Astrocyte (in vitro differentiated cells and primary cell): ENCODE results near the gene PLEKHN1. TPM values are rescaled to one million over a fixed set of nuclear protein-coding genes. Genes with fewer than 3 reads are reported as not detected.

Experiments
- DNase-seq: peaks from one replicate; pipeline ENCODE4 v3.0.0-alpha.2; 2010; ENCODE audit warnings: low read depth
- FAIRE-seq: peaks from 2 replicates; lab custom pipeline; 2011; peaks lifted over from hg19 to GRCh38; lab: Jason Lieb, UNC
- H2AFZ ChIP-seq: 2 replicates; pipeline ENCODE4 v1.6.0; 2012; ENCODE audit warnings: low read depth, low read length, inconsistent platforms
- H3K27ac ChIP-seq: 2 replicates; pipeline ENCODE4 v1.5.1; 2011; ENCODE audit warnings: low read depth, low read length, inconsistent platforms
- H3K27me3 ChIP-seq: 2 replicates; pipeline ENCODE4 v1.6.0; 2011; ENCODE audit warnings: low read length, inconsistent platforms; ENCODE audit not compliant: insufficient read depth
- H3K36me3 ChIP-seq: 2 replicates; pipeline ENCODE4 v1.5.1; 2011; ENCODE audit warnings: low read length, inconsistent platforms; ENCODE audit not compliant: insufficient read depth
- H3K4me1 ChIP-seq: 2 replicates; pipeline ENCODE4 v1.5.1; 2011; ENCODE audit warnings: low read length, inconsistent platforms; ENCODE audit not compliant: insufficient read depth
- H3K4me2 ChIP-seq: 2 replicates; pipeline ENCODE4 v1.6.0; 2012; ENCODE audit warnings: low read length, inconsistent platforms
- H3K4me3 ChIP-seq: 2 replicates; pipeline ENCODE4 v1.5.1; 2011; ENCODE audit warnings: low read depth, mild to moderate bottlenecking, low read length, inconsistent platforms; ENCODE audit not compliant: insufficient read depth
- H3K79me2 ChIP-seq: 2 replicates; pipeline ENCODE4 v1.6.0; 2012; ENCODE audit warnings: mild to moderate bottlenecking, low read length, inconsistent platforms; ENCODE audit not compliant: insufficient read depth
- H3K9ac ChIP-seq: 2 replicates; pipeline ENCODE4 v1.6.0; 2012; ENCODE audit warnings: mild to moderate bottlenecking, low read length, inconsistent platforms
- H3K9me3 ChIP-seq: 2 replicates; pipeline ENCODE4 v1.5.1; 2012; ENCODE audit warnings: low read depth, mild to moderate bottlenecking, low read length, inconsistent platforms; ENCODE audit not compliant: insufficient read depth
- H4K20me1 ChIP-seq: 2 replicates; pipeline ENCODE4 v1.6.0; 2012; ENCODE audit warnings: low read length, inconsistent platforms; ENCODE audit not compliant: insufficient read depth
- H3K27ac Mint-ChIP-seq: one replicate; pipeline ENCODE4 v1.8.0; 2021; ENCODE audit warnings: mild to moderate bottlenecking, mixed read lengths; ENCODE audit not compliant: unreplicated experiment
- H3K27me3 Mint-ChIP-seq: one replicate; pipeline ENCODE4 v1.8.0; 2021; ENCODE audit warnings: low read depth, mixed read lengths; ENCODE audit not compliant: unreplicated experiment
- H3K36me3 Mint-ChIP-seq: one replicate; pipeline ENCODE4 v1.8.0; 2021; ENCODE audit warnings: low read depth, mixed read lengths; ENCODE audit not compliant: unreplicated experiment
- H3K4me1 Mint-ChIP-seq: one replicate; pipeline ENCODE4 v1.8.0; 2021; ENCODE audit warnings: low read depth, mixed read lengths; ENCODE audit not compliant: unreplicated experiment
- H3K4me3 Mint-ChIP-seq: one replicate; pipeline ENCODE4 v1.8.0; 2021; ENCODE audit warnings: mild to moderate bottlenecking, moderate library complexity, mixed read lengths; ENCODE audit not compliant: unreplicated experiment
- H3K9me3 Mint-ChIP-seq: one replicate; pipeline ENCODE4 v1.8.0; 2021; ENCODE audit warnings: mild to moderate bottlenecking, mixed read lengths; ENCODE audit not compliant: unreplicated experiment
- CTCF ChIP-seq: IDR thresholded peaks from 2 replicates; pipeline ENCODE4 v1.5.1; 2011; ENCODE audit warnings: low read depth, mild to moderate bottlenecking, inconsistent platforms, low read length, moderate library complexity; ENCODE audit not compliant: insufficient read depth
- EZH2 ChIP-seq: IDR thresholded peaks from 2 replicates; pipeline ENCODE4 v1.6.1; 2012; ENCODE audit warnings: mild to moderate bottlenecking, low read length, inconsistent platforms; ENCODE audit not compliant: insufficient read depth
- total RNA-seq: library from RNA; stranded (reverse); gene quantifications from 2 replicates; pipeline ENCODE4 v1.2.1, GENCODE V29; 2021

PLEKHN1 gene
- total RNA-seq, 1 donor from 2014 or later: 2.4 TPM

GRCh38 chr1:936348-937264, 29.7 kb upstream of the PLEKHN1 start:
- Histone ChIP-seq H3K9me3 (no peaks in the 10 kb centered on the region), H2AFZ (no peak overlapping the region), H3K36me3 (no peaks in the 10 kb centered on the region), H3K27me3 (peaks cover 9% of the 10 kb centered on the region), H3K4me3 (no peak overlapping the region), H3K27ac (no peak overlapping the region), H3K4me1 (peaks cover 25% of the 10 kb centered on the region), H3K9ac (no peak overlapping the region), H3K4me2 (no peak overlapping the region), H3K79me2 (no peaks in the 10 kb centered on the region), H4K20me1 (peaks cover 9% of the 10 kb centered on the region)
- no peak for FAIRE-seq
- Mint-ChIP-seq H3K9me3 (peaks cover under 1% of the 10 kb centered on the region), H3K36me3 (no peaks in the 10 kb centered on the region), H3K27ac (no peak overlapping the region), H3K4me3 (no peak overlapping the region), H3K4me1 (peaks cover 5% of the 10 kb centered on the region), H3K27me3 (peaks cover 36% of the 10 kb centered on the region)
- TF ChIP-seq CTCF (no peak), EZH2 (no peak)
- no peak for DNase-seq

GRCh38 chr1:937521-937920, 28.8 kb upstream of the PLEKHN1 start:
- Mint-ChIP-seq H3K4me3 (no peak overlapping the region), H3K9me3 (no peaks in the 10 kb centered on the region), H3K27ac (peak overlapping the region; percentile 75), H3K36me3 (no peaks in the 10 kb centered on the region), H3K27me3 (peaks cover 28% of the 10 kb centered on the region), H3K4me1 (peaks cover 4% of the 10 kb centered on the region)
- peaks cover 25% of the 10 kb centered on the region for H3K4me1 ChIP-seq
- peaks cover 6% of the 10 kb centered on the region for H4K20me1 ChIP-seq
- H3K36me3 ChIP-seq: no peaks in the 10 kb centered on the region
- H2AFZ ChIP-seq: no peak overlapping the region
- peaks cover 9% of the 10 kb centered on the region for H3K27me3 ChIP-seq
- no peaks in the 10 kb centered on the region for H3K9me3 ChIP-seq
- H3K27ac ChIP-seq: no peak overlapping the region
- TF ChIP-seq CTCF (no peak), EZH2 (no peak)
- no peak overlapping the region for H3K9ac ChIP-seq
- no peak overlapping the region for H3K4me2 ChIP-seq
- FAIRE-seq (no peak), DNase-seq (no peak)
- H3K79me2 ChIP-seq: no peaks in the 10 kb centered on the region
- H3K4me3 ChIP-seq: no peak overlapping the region
